Hematopoietic multipotent progenitor cell treated with erythropoietin and hydrocortisone succinate and interleukin-3 and kit ligand, for 8 days (in vitro differentiated cells): ENCODE data around the gene HPF1.

Source experiments
- DNase-seq: peaks from one replicate; pipeline ENCODE4 v3.0.0-alpha.2; 2015

The HPF1 gene

GRCh38 chr4:169730564-169730963, 27.2 kb downstream of the HPF1 start:
- DNase-seq, result no peak

- DNase-seq, result no peak
These were observed 30.1 kb downstream of the HPF1 start for GRCh38 chr4:169727616-169728015.

- no peak for DNase-seq
These were observed 33.5 kb downstream of the HPF1 start for GRCh38 chr4:169724260-169724659.

- DNase-seq, result peak; percentile 51
These were observed 34.4 kb downstream of the HPF1 start for GRCh38 chr4:169723207-169723965.

GRCh38 chr4:169720529-169720928, 37.2 kb downstream of the HPF1 start:
- DNase-seq, result no peak

DNA sequence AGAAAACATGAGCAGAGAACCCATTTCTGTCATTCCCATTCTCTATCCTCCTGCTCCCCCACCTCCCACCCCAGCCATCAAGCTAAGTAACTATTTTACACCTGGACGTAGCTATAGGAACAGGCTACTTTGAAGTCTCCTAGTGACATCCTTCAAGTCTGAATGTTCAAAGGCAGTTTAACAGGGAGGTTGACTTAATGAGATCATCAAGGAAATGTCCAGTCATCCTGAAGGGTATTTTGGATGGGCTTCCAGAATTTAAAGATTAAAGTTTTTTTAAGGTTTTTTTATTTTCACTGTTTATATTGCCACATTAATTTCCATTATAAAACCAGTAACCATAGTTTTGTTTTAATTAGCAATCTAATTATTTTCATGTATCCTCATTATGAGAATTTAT, 41.1 kb downstream of the HPF1 start:
- DNase-seq, result no peak

GRCh38 chr4:169715826-169716225, 41.9 kb downstream of the HPF1 start:
- no peak for DNase-seq

GRCh38 chr4:169707958-169708643, 49.6 kb downstream of the HPF1 start:
- DNase-seq, result no peak

GRCh38 chr4:169698331-169698730, 59.4 kb downstream of the HPF1 start:
- DNase-seq, result no peak

DNA sequence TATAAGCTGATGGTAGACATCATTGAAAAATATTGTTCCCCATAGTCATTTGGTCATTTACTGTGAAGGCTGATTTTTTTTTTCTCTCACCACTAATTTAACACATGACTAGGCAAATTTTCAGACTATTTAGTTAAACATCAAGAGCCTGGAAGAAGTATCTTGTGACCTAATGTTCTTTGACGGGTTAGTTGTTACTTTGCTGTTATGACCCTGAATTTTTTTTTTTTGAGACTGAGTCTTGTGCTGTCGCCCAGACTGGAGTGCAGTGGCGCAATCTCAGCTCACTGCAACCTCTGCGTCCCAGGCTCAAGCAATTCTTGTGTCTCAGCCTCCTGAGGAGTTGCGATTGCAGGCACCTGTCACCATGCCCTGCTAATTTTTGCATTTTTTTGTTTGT, 67.0 kb downstream of the HPF1 start:
- no peak for DNase-seq

DNA sequence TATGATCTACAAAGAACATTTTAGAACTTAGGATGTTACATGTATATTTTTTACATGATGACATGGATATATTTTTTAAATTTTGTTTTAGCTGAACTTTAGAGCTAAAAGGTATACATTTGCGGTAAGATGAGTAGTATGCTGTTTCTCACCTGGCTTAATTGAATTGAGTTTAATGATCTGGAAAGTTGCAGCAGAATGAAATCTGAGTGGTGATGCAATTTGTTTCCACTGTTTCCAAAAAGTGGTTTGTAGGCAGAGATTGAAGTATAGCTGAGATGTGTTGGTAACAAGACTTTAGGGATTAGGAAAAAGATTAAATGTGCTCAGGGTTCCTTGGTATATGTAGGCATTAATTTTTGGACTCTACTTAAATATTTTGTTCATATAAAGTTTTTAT, 68.1 kb downstream of the HPF1 start:
- DNase-seq, result no peak

- no peak for DNase-seq
These were observed 75.2 kb downstream of the HPF1 start for GRCh38 chr4:169682372-169683047.
